ENCODE measurements around the gene ITPRID2. TPM values are rescaled to one million over a fixed set of nuclear protein-coding genes. Genes with fewer than 3 reads are reported as not detected.

Gene ITPRID2
- total RNA-seq, 2 experiments from 2014 or later = 42.5 to 50.8 TPM

DNA sequence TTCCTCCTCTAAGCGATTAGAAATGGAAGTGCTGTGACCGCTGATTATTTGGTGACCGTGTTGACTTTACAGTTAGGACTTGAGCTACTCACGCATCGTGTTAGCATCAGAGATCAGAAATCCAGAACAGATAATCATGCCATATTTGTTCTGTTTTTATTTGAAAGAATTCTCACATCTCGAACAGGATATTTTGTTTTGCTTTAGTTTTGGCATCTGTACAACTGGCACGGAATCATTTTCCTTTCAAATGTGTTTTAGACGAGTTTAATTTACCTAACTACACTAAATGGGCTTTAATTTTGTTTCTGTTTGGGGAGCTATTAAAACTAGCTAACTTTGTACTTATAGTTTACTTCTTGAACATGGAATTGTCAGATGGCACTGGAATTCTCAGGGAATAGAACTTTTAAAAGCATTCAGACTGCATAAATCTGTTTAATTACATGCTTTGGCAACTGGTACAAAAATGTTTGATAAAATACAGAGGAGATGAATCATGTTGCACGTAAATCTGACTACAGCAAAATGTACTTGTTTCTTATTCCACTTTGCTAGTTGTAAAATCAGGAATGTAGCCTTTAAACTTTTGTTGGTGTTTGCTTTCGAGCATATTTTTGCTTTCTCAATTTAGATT is 1.4 kb downstream of the ITPRID2 start:
- intact Hi-C loops (cut with micrococcal nuclease) = no loop called here
- ATAC-seq = no peak
- TF ChIP-seq, protein P1, sequence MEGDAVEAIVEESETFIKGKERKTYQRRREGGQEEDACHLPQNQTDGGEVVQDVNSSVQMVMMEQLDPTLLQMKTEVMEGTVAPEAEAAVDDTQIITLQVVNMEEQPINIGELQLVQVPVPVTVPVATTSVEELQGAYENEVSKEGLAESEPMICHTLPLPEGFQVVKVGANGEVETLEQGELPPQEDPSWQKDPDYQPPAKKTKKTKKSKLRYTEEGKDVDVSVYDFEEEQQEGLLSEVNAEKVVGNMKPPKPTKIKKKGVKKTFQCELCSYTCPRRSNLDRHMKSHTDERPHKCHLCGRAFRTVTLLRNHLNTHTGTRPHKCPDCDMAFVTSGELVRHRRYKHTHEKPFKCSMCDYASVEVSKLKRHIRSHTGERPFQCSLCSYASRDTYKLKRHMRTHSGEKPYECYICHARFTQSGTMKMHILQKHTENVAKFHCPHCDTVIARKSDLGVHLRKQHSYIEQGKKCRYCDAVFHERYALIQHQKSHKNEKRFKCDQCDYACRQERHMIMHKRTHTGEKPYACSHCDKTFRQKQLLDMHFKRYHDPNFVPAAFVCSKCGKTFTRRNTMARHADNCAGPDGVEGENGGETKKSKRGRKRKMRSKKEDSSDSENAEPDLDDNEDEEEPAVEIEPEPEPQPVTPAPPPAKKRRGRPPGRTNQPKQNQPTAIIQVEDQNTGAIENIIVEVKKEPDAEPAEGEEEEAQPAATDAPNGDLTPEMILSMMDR (IDR thresholded peaks at IDR 0.05) = no peak
- POLR2A ChIA-PET = interaction anchor here (0.7 to 1.4 kb wide), 2 partner anchors 10 to 12 kb away, joined by 3 to 5 read pairs; no protein-coding TSS in a partner anchor
- peak overlapping the region; percentile 87 for H3K4me3 Mint-ChIP-seq
- H3K27ac Mint-ChIP-seq = peak overlapping the region; percentile 86
- H3K27me3 Mint-ChIP-seq = peaks cover 9% of the 10 kb centered on the region
- H3K4me1 Mint-ChIP-seq (ENCODE audit: low read depth) = peaks cover 27% of the 10 kb centered on the region
- CTCF ChIA-PET = interaction anchor here (1.0 to 4.7 kb wide), 6 partner anchors 8 to 62 kb away, joined by 3 to 35 read pairs (median 4); no protein-coding TSS in a partner anchor
- peaks cover 28% of the 10 kb centered on the region for H3K36me3 Mint-ChIP-seq (ENCODE audit: low read depth)
- DNase-seq = no peak
- no peaks in the 10 kb centered on the region for H3K9me3 Mint-ChIP-seq

DNA sequence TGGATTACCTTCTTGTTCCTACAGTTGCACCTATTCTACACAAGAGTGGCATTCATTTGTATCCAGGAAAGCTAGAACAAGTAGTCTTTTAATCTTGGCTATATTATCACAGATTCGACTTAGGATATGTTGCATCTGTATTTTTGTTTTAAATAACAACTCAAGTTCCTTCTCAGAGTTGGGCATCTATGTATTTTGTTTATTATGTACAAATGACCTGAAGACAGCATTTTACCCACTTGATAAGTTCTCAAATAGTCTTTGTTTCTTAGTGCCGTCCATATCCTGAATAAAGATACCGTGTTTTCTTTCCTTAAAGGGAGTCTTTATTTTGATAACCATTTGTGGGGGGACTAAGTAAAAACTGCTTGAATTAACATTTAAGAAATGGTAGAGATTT is 2.9 kb downstream of the ITPRID2 start:
- POLR2A ChIA-PET = no interaction called here
- CTCF ChIA-PET = no interaction called here
- TF ChIP-seq, protein P1 (IDR thresholded peaks at IDR 0.05) = no peak
- DNase-seq (no peak), ATAC-seq (no peak)
- Mint-ChIP-seq H3K4me3 (no peak overlapping the region), H3K36me3 (ENCODE audit: low read depth) (peaks cover 33% of the 10 kb centered on the region), H3K27ac (no peak overlapping the region), H3K4me1 (ENCODE audit: low read depth) (peaks cover 31% of the 10 kb centered on the region), H3K9me3 (no peaks in the 10 kb centered on the region), H3K27me3 (peaks cover 8% of the 10 kb centered on the region)
- intact Hi-C loops (cut with micrococcal nuclease) = no loop called here

- CTCF ChIA-PET = interaction anchor here (1.0 kb wide), 1 partner anchor 8 kb away, joined by 3 read pairs; no protein-coding TSS in a partner anchor
- no peak overlapping the region for H3K4me3 Mint-ChIP-seq
- H3K9me3 Mint-ChIP-seq = no peaks in the 10 kb centered on the region
- TF ChIP-seq, protein P1 (IDR thresholded peaks at IDR 0.05) = no peak
- H3K4me1 Mint-ChIP-seq (ENCODE audit: low read depth) = peaks cover 39% of the 10 kb centered on the region
- POLR2A ChIA-PET = no interaction called here
- ATAC-seq (no peak), DNase-seq (no peak)
- no peak overlapping the region for H3K27ac Mint-ChIP-seq
- peaks cover 43% of the 10 kb centered on the region for H3K36me3 Mint-ChIP-seq (ENCODE audit: low read depth)
- intact Hi-C loops (cut with micrococcal nuclease) = no loop called here
- H3K27me3 Mint-ChIP-seq = no peaks in the 10 kb centered on the region
These were observed 4.3 kb downstream of the ITPRID2 start for GRCh38 chr2:181895818-181896217.

GRCh38 chr2:181896286-181896685 is 4.8 kb downstream of the ITPRID2 start:
- no peak for ATAC-seq
- TF ChIP-seq, protein P1 (IDR thresholded peaks at IDR 0.05) = no peak
- peaks cover 46% of the 10 kb centered on the region for H3K36me3 Mint-ChIP-seq (ENCODE audit: low read depth)
- H3K4me1 Mint-ChIP-seq (ENCODE audit: low read depth) = peaks cover 36% of the 10 kb centered on the region
- no peaks in the 10 kb centered on the region for H3K9me3 Mint-ChIP-seq
- CTCF ChIA-PET = interaction anchor here (2.1 to 2.6 kb wide), 2 partner anchors 58 to 154 kb away, joined by 8 to 11 read pairs; no protein-coding TSS in a partner anchor
- H3K27me3 Mint-ChIP-seq = no peaks in the 10 kb centered on the region
- H3K4me3 Mint-ChIP-seq = no peak overlapping the region
- intact Hi-C loops (cut with micrococcal nuclease) = no loop called here
- POLR2A ChIA-PET = no interaction called here
- H3K27ac Mint-ChIP-seq = no peak overlapping the region
- no peak for DNase-seq

DNA sequence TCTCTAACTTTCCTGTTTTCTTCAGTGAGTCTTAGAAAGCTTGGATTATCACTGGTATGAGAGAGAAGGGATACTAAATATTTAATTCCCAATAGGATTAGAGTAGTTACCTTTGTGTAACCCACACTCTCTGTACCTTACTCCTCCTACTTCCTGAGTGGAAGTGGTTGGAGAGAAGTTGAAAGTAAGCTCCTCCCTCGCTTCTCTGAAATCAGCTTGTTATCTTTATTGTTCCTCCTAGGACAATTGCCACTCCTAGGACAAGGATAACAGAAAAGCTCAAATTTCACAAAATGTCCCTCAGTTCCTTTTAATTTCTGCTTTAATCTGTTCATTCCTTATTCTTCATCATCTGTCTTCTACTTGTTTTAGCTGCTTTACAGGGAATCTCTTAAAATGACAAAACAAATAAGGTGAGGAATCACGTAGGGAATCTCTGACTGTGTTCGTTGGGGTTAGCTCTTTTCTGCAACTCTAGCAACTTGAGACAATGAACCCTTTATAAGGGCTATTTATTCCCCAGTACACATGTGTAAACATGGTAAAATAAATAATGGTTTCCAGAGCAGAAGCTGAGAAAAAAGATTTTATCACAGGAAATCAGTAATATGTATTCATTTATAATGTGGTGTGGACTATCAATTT is 8.6 kb downstream of the ITPRID2 start:
- ChIA-PET CTCF (interaction anchor here (1.5 to 2.2 kb wide), 4 partner anchors 9 to 795 kb away, joined by 3 to 10 read pairs (median 4); partner anchors contain the start of gene ITPRID2), POLR2A (no interaction called here)
- no peak for DNase-seq
- no peak for ATAC-seq
- intact Hi-C loops (cut with micrococcal nuclease) = no loop called here
- TF ChIP-seq, protein P1 (IDR thresholded peaks at IDR 0.05) = no peak
- Mint-ChIP-seq H3K27ac (no peak overlapping the region), H3K4me3 (no peak overlapping the region), H3K9me3 (no peaks in the 10 kb centered on the region), H3K4me1 (ENCODE audit: low read depth) (peaks cover 26% of the 10 kb centered on the region), H3K36me3 (ENCODE audit: low read depth) (peaks cover 45% of the 10 kb centered on the region), H3K27me3 (no peaks in the 10 kb centered on the region)

Data from activated CD8-positive, alpha-beta T cell treated with anti-CD3 and anti-CD28 coated beads for 36 hours (primary cell).